Measurements from ENCODE around the gene HSPA12B.

GRCh38 chr20:3748073-3748472 is 15.6 kb downstream of the HSPA12B start:
- no peak for TF ChIP-seq POLR2A (IDR thresholded peaks at IDR 0.05; ENCODE audit: low read depth, low read length)
- TF ChIP-seq MXI1 (IDR thresholded peaks at IDR 0.05; ENCODE audit: borderline replicate concordance, low read depth, low read length): no peak

All from IMR-90 (cell line).